Osteoblast (primary cell): ENCODE measurements around the gene MAP2K3. TPM values are rescaled to one million over a fixed set of nuclear protein-coding genes. Genes with fewer than 3 reads are reported as not detected.

ENCODE experiments used
- DNase-seq: peaks from one replicate; pipeline ENCODE4 v3.0.0; 2011; ENCODE audit warnings: low spot score, mixed read lengths; ENCODE audit not compliant: insufficient read length; ENCODE audit errors: missing footprints
- H2AFZ ChIP-seq: 2 replicates; pipeline ENCODE4 v1.6.0; 2011; ENCODE audit warnings: mild to moderate bottlenecking, low read length
- H3K27ac ChIP-seq: 2 replicates; pipeline ENCODE4 v1.5.1; 2011; ENCODE audit warnings: mild to moderate bottlenecking, low read depth, low read length, moderate library complexity
- H3K27me3 ChIP-seq: 2 replicates; pipeline ENCODE4 v1.6.0; 2012; ENCODE audit warnings: mild to moderate bottlenecking, control low read depth, inconsistent platforms, low read length, moderate library complexity; ENCODE audit not compliant: insufficient read depth
- H3K36me3 ChIP-seq: 2 replicates; pipeline ENCODE4 v1.5.1; 2011; ENCODE audit warnings: mild to moderate bottlenecking, low read length, control low read depth, moderate library complexity; ENCODE audit not compliant: insufficient read depth
- H3K4me1 ChIP-seq: 2 replicates; pipeline ENCODE4 v1.5.1; 2011; ENCODE audit warnings: mild to moderate bottlenecking, low read length, control low read depth, moderate library complexity; ENCODE audit not compliant: insufficient read depth
- H3K4me2 ChIP-seq: 2 replicates; pipeline ENCODE4 v1.6.0; 2011; ENCODE audit warnings: mild to moderate bottlenecking, low read length; ENCODE audit not compliant: insufficient read depth
- H3K4me3 ChIP-seq: fragments of 200-600 bp; sonication (generic); 3 replicates; pipeline ENCODE4 v1.5.1; 2012; ENCODE audit warnings: mild to moderate bottlenecking, low read length, inconsistent platforms; ENCODE audit not compliant: insufficient read depth
- H3K79me2 ChIP-seq: 2 replicates; pipeline ENCODE4 v1.6.0; 2012; ENCODE audit warnings: mild to moderate bottlenecking, low read length, control low read depth, inconsistent platforms; ENCODE audit not compliant: insufficient read depth
- H3K9me3 ChIP-seq: 2 replicates; pipeline ENCODE4 v1.5.1; 2011; ENCODE audit warnings: low read depth, low read length, control low read depth
- H4K20me1 ChIP-seq: 2 replicates; pipeline ENCODE4 v1.6.0; 2012; ENCODE audit warnings: mild to moderate bottlenecking, low read length, control low read depth; ENCODE audit not compliant: insufficient read depth
- total RNA-seq: library from RNA; depleted of rRNA; stranded (reverse); fragments of >200 nt; gene quantifications from 2 replicates; pipeline ENCODE4 v1.2.3, GENCODE V29; 2012
- TF ChIP-seq, protein P1 (sequence below): IDR thresholded peaks from 2 replicates; pipeline ENCODE4 v1.5.1; 2011; ENCODE audit warnings: mild to moderate bottlenecking, low read depth, low read length, moderate library complexity; ENCODE audit errors: extremely low read depth

The MAP2K3 gene
- total RNA-seq, 1 donor = 27.5 TPM

DNA sequence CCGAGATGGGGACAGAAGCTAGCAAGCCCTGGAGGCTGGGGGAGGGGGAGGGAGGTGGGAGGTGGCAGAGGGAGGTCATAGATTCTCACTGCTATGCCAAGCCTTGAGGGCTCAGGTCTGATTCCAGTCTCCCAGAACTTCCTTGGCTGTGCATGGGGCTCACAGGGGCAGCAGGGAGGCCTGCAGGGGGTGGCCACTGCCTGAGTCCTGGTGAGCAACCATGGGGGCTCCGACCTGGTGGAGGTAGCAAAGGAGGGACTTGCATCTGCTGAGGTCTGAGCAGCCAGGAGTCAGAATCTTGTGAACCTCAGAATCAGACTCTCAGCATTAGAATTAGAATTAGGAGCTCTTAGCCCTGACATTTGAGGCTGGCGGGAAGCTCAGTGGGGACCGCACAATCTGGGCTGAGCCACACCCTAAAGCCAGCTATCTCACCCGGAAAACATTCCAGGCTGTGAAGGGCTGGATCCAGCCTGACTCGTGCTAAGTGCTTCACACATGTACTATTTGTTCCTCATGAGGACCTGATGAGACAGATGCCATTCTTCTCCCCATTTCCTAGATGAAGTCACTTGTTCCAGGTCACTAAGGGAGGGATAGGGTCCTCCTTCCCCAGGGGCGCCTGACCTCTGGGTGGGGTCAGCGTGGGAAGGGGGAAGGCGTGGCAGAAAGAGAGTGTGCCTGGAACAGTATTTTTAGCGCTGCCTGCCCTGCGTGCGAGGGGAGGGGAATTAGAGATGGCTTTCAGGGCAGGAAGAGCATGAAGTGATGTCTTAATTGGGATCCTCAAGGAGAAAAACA lies 74.4 kb downstream of the MAP2K3 start:
- no peaks in the 10 kb centered on the region for H3K9me3 ChIP-seq
- peaks cover 8% of the 10 kb centered on the region for H3K27me3 ChIP-seq
- no peak overlapping the region for H3K4me3 ChIP-seq
- peak; percentile 94 for DNase-seq
- no peaks in the 10 kb centered on the region for H3K79me2 ChIP-seq
- no peaks in the 10 kb centered on the region for H4K20me1 ChIP-seq
- no peaks in the 10 kb centered on the region for H3K36me3 ChIP-seq
- no peak overlapping the region for H3K4me2 ChIP-seq
- TF ChIP-seq, protein P1, sequence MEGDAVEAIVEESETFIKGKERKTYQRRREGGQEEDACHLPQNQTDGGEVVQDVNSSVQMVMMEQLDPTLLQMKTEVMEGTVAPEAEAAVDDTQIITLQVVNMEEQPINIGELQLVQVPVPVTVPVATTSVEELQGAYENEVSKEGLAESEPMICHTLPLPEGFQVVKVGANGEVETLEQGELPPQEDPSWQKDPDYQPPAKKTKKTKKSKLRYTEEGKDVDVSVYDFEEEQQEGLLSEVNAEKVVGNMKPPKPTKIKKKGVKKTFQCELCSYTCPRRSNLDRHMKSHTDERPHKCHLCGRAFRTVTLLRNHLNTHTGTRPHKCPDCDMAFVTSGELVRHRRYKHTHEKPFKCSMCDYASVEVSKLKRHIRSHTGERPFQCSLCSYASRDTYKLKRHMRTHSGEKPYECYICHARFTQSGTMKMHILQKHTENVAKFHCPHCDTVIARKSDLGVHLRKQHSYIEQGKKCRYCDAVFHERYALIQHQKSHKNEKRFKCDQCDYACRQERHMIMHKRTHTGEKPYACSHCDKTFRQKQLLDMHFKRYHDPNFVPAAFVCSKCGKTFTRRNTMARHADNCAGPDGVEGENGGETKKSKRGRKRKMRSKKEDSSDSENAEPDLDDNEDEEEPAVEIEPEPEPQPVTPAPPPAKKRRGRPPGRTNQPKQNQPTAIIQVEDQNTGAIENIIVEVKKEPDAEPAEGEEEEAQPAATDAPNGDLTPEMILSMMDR = no peak
- no peaks in the 10 kb centered on the region for H3K4me1 ChIP-seq
- no peak overlapping the region for H3K27ac ChIP-seq
- no peak overlapping the region for H2AFZ ChIP-seq

DNA sequence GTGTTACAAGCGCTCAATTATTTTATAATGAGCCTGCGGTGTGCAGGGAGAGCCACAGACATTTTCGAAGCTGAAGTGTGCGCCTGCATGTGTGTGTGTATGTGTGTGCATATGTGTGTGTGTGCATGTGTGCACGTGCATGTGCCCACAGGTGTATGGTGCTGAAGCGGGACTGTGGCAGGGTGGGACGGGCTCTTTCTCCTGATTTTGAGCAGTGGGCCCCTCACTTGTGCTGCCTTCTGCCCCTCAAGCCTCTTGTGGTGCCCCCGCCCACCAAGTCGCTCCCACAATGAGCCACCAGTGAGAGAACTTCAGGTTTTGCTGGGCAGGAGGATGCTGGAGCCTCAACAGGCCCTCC lies 75.0 kb downstream of the MAP2K3 start:
- Histone ChIP-seq H3K4me1 (no peaks in the 10 kb centered on the region), H3K27ac (no peak overlapping the region), H3K4me3 (no peak overlapping the region), H3K79me2 (no peaks in the 10 kb centered on the region), H3K36me3 (no peaks in the 10 kb centered on the region), H2AFZ (no peak overlapping the region), H4K20me1 (no peaks in the 10 kb centered on the region), H3K27me3 (peaks cover 8% of the 10 kb centered on the region), H3K4me2 (no peak overlapping the region), H3K9me3 (no peaks in the 10 kb centered on the region)
- TF ChIP-seq, protein P1 = no peak
- peak; percentile 18 for DNase-seq

DNA sequence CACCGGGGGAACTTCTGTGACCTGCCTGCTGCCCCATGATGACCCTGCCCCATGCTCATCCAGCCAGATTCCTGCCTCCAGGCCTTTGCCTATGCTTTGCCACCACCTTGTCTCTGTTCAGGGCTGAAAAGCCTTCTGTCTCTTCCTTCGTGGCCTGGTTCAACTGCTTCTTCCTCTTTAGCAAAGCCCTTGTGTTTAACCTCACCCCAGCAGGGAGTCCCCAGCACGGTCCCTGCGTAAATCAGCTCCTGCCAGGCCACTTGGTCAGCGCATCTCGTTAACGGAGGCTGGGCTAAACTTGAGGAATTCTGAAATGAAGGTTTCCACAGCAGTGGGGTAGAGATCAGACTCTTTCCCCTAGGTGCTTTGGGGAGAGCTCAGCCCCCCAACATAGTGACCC lies 75.5 kb downstream of the MAP2K3 start:
- no peaks in the 10 kb centered on the region for H3K36me3 ChIP-seq
- DNase-seq = no peak
- peaks cover 7% of the 10 kb centered on the region for H3K27me3 ChIP-seq
- H4K20me1 ChIP-seq = no peaks in the 10 kb centered on the region
- no peak overlapping the region for H3K4me2 ChIP-seq
- no peak overlapping the region for H2AFZ ChIP-seq
- no peaks in the 10 kb centered on the region for H3K4me1 ChIP-seq
- no peaks in the 10 kb centered on the region for H3K79me2 ChIP-seq
- H3K27ac ChIP-seq = no peak overlapping the region
- TF ChIP-seq, protein P1 = no peak
- no peak overlapping the region for H3K4me3 ChIP-seq
- no peaks in the 10 kb centered on the region for H3K9me3 ChIP-seq

DNA sequence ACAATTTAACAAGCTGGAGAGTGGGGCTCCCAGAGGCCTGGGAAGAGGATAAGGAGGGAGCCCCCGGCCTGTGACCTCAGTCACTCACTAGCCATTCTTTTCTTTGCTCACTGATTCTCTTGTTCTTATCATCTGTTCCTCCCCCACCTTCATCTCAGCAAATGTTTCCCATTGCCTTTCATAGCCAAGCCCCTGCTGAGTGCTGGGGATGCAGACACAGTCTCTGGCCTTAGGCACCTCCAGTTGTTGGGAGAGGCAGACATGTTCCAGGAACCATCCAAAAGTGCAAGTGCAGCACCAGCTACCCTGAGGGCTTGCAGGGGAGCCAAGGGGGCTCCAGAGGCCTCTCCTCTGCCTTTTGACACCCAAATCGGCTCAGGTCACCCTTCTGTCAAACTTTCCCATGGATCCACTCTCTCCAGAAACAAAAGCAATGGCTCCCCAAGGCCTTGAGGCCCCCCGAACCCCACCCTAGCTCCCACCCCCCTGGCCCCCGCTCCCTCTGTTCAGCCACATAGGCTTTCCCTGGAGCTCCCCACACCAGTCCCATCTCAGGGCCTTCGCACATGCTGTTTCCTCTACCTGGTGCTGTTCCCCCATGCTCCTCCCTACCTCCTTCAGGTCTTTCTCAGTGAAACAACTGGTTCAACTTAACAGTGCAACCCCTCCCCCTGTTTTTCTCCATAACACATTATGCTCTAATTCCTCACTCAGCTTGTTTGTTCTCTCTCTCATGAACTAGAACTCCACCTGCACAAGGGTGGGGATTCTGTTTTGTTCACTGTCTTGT lies 76.7 kb downstream of the MAP2K3 start:
- TF ChIP-seq, protein P1 = no peak
- Histone ChIP-seq H3K4me3 (no peak overlapping the region), H3K4me2 (no peak overlapping the region)

More for the DNA sequence above, 76.7 kb downstream of the MAP2K3 start:
- H2AFZ ChIP-seq = no peak overlapping the region
- H3K27me3 ChIP-seq = peaks cover 4% of the 10 kb centered on the region
- no peaks in the 10 kb centered on the region for H4K20me1 ChIP-seq
- no peaks in the 10 kb centered on the region for H3K79me2 ChIP-seq
- no peaks in the 10 kb centered on the region for H3K36me3 ChIP-seq
- H3K27ac ChIP-seq = no peak overlapping the region
- H3K4me1 ChIP-seq = no peaks in the 10 kb centered on the region
- H3K9me3 ChIP-seq = no peaks in the 10 kb centered on the region
- DNase-seq = peak; percentile 58
